Sigmoid colon (tissue), 4 donors: Measurements from ENCODE around the gene MAD1L1.

Experiments used
- EP300 ChIP-seq, 4 donors: sonication (generic); formaldehyde crosslinking; IDR thresholded peaks; one replicate each; pipeline ENCODE4 v1.6.1; 2017; ENCODE audit warnings: antibody characterized with exemption in 4 of 4
- POLR2A ChIP-seq, 2 donors: fragments of 450-650 bp; IDR thresholded peaks; one replicate each; pipeline ENCODE4 v1.6.1; 2016; ENCODE audit warnings: antibody characterized with exemption in 2 of 2, mild to moderate bottlenecking in 2 of 2, moderate library complexity in 2 of 2
- TF ChIP-seq, protein P1 (sequence below), 4 experiments: fragments of 450-650 bp in 3 of 4; fragments of 200-600 bp in 1 of 4; IDR thresholded peaks; one replicate each; pipeline ENCODE4 v1.5.1; 2016 to 2019; ENCODE audit warnings: antibody characterized with exemption in 4 of 4, mild to moderate bottlenecking in 3 of 4, moderate library complexity in 2 of 4

GRCh38 chr7:1923409-1924257 is 309.1 kb downstream of the MAD1L1 start:
- TF ChIP-seq EP300 (IDR thresholded peaks at IDR 0.05) (no peak), POLR2A (IDR thresholded peaks at IDR 0.05) (no peak)
- TF ChIP-seq, protein P1, sequence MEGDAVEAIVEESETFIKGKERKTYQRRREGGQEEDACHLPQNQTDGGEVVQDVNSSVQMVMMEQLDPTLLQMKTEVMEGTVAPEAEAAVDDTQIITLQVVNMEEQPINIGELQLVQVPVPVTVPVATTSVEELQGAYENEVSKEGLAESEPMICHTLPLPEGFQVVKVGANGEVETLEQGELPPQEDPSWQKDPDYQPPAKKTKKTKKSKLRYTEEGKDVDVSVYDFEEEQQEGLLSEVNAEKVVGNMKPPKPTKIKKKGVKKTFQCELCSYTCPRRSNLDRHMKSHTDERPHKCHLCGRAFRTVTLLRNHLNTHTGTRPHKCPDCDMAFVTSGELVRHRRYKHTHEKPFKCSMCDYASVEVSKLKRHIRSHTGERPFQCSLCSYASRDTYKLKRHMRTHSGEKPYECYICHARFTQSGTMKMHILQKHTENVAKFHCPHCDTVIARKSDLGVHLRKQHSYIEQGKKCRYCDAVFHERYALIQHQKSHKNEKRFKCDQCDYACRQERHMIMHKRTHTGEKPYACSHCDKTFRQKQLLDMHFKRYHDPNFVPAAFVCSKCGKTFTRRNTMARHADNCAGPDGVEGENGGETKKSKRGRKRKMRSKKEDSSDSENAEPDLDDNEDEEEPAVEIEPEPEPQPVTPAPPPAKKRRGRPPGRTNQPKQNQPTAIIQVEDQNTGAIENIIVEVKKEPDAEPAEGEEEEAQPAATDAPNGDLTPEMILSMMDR (IDR thresholded peaks at IDR 0.05) = no peak
